HEK293T (cell line): ENCODE results near the gene ZBTB42.

Source experiments
- CTCF ChIA-PET: fragments of 350-600 bp; formaldehyde crosslinking; extraction: SDS; loops from one replicate; lab custom pipeline; 2021; ENCODE audit warnings: antibody characterized with exemption, inconsistent platforms; lab: Yijun Ruan, JAX
- POLR2A ChIA-PET: fragments of 350-600 bp; formaldehyde crosslinking; extraction: SDS; loops from one replicate; lab custom pipeline; 2020; ENCODE audit warnings: antibody characterized with exemption, inconsistent platforms; lab: Yijun Ruan, JAX
- DNase-seq: peaks from one replicate; pipeline ENCODE4 v3.0.0; 2012; ENCODE audit warnings: mixed read lengths; ENCODE audit errors: extremely low spot score
- ARNT ChIP-seq: fragments of 450-650 bp; IDR thresholded peaks from 2 replicates; pipeline ENCODE4 v1.6.1; 2017; ENCODE audit warnings: mild to moderate bottlenecking
- BHLHE40 ChIP-seq: fragments of 450-650 bp; IDR thresholded peaks from 2 replicates; pipeline ENCODE4 v1.6.1; 2016; ENCODE audit warnings: mild to moderate bottlenecking, moderate library complexity, borderline replicate concordance
- CTBP1 ChIP-seq: fragments of 450-650 bp; IDR thresholded peaks from 2 replicates; pipeline ENCODE4 v1.6.1; 2016; ENCODE audit warnings: borderline replicate concordance
- ELF4 ChIP-seq: fragments of 450-650 bp; IDR thresholded peaks from 2 replicates; pipeline ENCODE4 v1.6.1; 2017; ENCODE audit warnings: antibody characterized with exemption
- FOXA1 ChIP-seq: fragments of 450-650 bp; IDR thresholded peaks from 2 replicates; pipeline ENCODE4 v1.6.1; 2016; ENCODE audit warnings: mild to moderate bottlenecking
- FOXK2 ChIP-seq: fragments of 450-650 bp; IDR thresholded peaks from 2 replicates; pipeline ENCODE4 v1.6.1; 2016; ENCODE audit warnings: mild to moderate bottlenecking
- FOXM1 ChIP-seq: fragments of 450-650 bp; IDR thresholded peaks from 2 replicates; pipeline ENCODE4 v1.6.1; 2017; ENCODE audit warnings: mild to moderate bottlenecking, borderline replicate concordance
- HDGF ChIP-seq: fragments of 450-650 bp; IDR thresholded peaks from 2 replicates; pipeline ENCODE4 v1.6.1; 2017; ENCODE audit warnings: antibody characterized with exemption, borderline replicate concordance
- L3MBTL2 ChIP-seq: fragments of 450-650 bp; conservative IDR thresholded peaks from 2 replicates; pipeline ENCODE4 v1.6.1; 2016; ENCODE audit warnings: mild to moderate bottlenecking
- LEF1 ChIP-seq: fragments of 450-650 bp; IDR thresholded peaks from 2 replicates; pipeline ENCODE4 v1.6.1; 2017; ENCODE audit warnings: mild to moderate bottlenecking, borderline replicate concordance
- NFRKB ChIP-seq: fragments of 450-650 bp; IDR thresholded peaks from 2 replicates; pipeline ENCODE4 v1.6.1; 2016; ENCODE audit warnings: mild to moderate bottlenecking, moderate library complexity
- SP1 ChIP-seq: fragments of 450-650 bp; IDR thresholded peaks from 2 replicates; pipeline ENCODE4 v1.6.1; 2017
- SUZ12 ChIP-seq: fragments of 450-650 bp; IDR thresholded peaks from 2 replicates; pipeline ENCODE4 v1.6.1; 2016; ENCODE audit warnings: mild to moderate bottlenecking
- TARDBP ChIP-seq: fragments of 450-650 bp; IDR thresholded peaks from 2 replicates; pipeline ENCODE4 v1.6.1; 2016
- ZNF384 ChIP-seq: fragments of 450-650 bp; IDR thresholded peaks from 2 replicates; pipeline ENCODE4 v1.6.1; 2016
- TF ChIP-seq, protein P1 (sequence below): fragments of 450-650 bp; IDR thresholded peaks from 2 replicates; pipeline ENCODE4 v1.6.1; 2016

The ZBTB42 gene

GRCh38 chr14:104782086-104782807 is 18.7 kb upstream of the ZBTB42 start:
- DNase-seq: no peak
- ChIA-PET POLR2A (no interaction called here), CTCF (no interaction called here)
- TF ChIP-seq CTBP1 (no peak), NFRKB (no peak), LEF1 (no peak), FOXK2 (no peak), HDGF (no peak), TARDBP (no peak), SP1 (no peak), ZNF384 (no peak), FOXA1 (no peak)

GRCh38 chr14:104782808-104783139 is 18.1 kb upstream of the ZBTB42 start:
- ChIA-PET POLR2A (no interaction called here), CTCF (no interaction called here)

DNA sequence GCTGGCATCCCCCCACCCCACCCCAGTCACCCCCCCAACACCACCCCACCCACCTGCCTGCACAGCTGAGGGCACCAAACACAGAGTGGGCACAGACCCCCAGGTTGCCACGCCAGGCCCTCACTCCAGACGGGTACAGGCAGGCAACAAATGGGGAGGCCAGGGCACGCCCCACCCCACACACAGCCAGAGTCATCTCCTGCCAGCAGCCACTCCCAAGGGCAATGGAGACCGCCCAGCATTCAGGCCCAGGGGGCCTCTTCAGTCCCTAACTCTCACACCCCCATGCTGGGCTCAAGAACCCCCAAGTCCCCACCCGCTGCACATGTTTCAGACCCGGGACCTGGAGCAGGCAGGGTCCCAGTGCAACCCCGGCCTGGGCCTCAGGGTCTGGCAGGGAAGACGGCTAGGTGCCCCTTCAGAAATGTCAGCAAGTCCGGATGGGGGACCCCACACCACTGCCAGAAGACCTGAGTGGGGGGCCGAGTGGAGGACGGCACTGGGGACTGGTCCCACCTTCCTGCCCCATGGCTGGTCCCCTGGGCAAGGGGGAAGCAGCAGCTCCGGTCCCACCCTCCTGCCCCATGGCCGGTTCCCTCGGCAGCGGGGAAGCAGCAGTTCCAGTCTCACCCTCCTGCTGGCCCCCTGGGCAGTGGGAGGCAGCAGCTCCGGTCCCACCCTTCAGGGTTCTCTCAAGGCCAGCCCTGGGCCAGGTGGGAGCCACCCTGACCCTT is 17.2 kb upstream of the ZBTB42 start:
- ChIA-PET POLR2A (interaction anchor here (1.1 kb wide), 1 partner anchor 11 kb away, joined by 3 read pairs; no protein-coding TSS in a partner anchor), CTCF (no interaction called here)
- DNase-seq: no peak
- TF ChIP-seq ARNT (no peak), FOXA1 (no peak), ELF4 (no peak), LEF1 (no peak), ZNF384 (no peak), CTBP1 (no peak), NFRKB (no peak), BHLHE40 (no peak), HDGF (no peak), FOXM1 (no peak), TARDBP (no peak), L3MBTL2 (no peak), SP1 (no peak), FOXK2 (no peak), SUZ12 (no peak)
- TF ChIP-seq, protein P1, sequence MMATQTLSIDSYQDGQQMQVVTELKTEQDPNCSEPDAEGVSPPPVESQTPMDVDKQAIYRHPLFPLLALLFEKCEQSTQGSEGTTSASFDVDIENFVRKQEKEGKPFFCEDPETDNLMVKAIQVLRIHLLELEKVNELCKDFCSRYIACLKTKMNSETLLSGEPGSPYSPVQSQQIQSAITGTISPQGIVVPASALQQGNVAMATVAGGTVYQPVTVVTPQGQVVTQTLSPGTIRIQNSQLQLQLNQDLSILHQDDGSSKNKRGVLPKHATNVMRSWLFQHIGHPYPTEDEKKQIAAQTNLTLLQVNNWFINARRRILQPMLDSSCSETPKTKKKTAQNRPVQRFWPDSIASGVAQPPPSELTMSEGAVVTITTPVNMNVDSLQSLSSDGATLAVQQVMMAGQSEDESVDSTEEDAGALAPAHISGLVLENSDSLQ: no peak

More at GRCh38 chr14:104782808-104783139, 18.1 kb upstream of the ZBTB42 start:
- TF ChIP-seq HDGF (no peak), SUZ12 (no peak), FOXA1 (no peak), SP1 (no peak), FOXM1 (no peak), TARDBP (no peak)
- TF ChIP-seq, protein P1: no peak
- DNase-seq: no peak

- ChIA-PET POLR2A (interaction anchor here (1.1 kb wide), 1 partner anchor 10 kb away, joined by 3 read pairs; no protein-coding TSS in a partner anchor), CTCF (no interaction called here)
- TF ChIP-seq ELF4 (no peak), FOXK2 (no peak), SUZ12 (no peak), NFRKB (no peak), LEF1 (no peak), ARNT (no peak), FOXM1 (no peak), BHLHE40 (no peak), FOXA1 (no peak), HDGF (no peak), TARDBP (no peak)
- TF ChIP-seq, protein P1: no peak
- DNase-seq: no peak
These were observed 16.7 kb upstream of the ZBTB42 start for GRCh38 chr14:104784218-104784568.

GRCh38 chr14:104784846-104785707 is 15.8 kb upstream of the ZBTB42 start:
- DNase-seq: no peak
- TF ChIP-seq ZNF384: no peak
- no peak for TF ChIP-seq FOXM1
- no peak for TF ChIP-seq BHLHE40
- TF ChIP-seq SUZ12: no peak
- no peak for TF ChIP-seq NFRKB
- TF ChIP-seq TARDBP: no peak
- TF ChIP-seq, protein P1: no peak
- CTCF ChIA-PET: no interaction called here
- POLR2A ChIA-PET: interaction anchor here (1.1 kb wide), 1 partner anchor 10 kb away, joined by 3 read pairs; no protein-coding TSS in a partner anchor
